Breast epithelium (tissue), 3 donors: ENCODE results near the gene SIK3.

Experiments
- CTCF ChIP-seq, 3 donors: fragments of 450-650 bp; IDR thresholded peaks; one replicate each; pipeline ENCODE4 v1.5.1; 2016 to 2017; ENCODE audit warnings: antibody characterized with exemption in 3 of 3, mild to moderate bottlenecking in 3 of 3, moderate library complexity in 3 of 3
- POLR2A ChIP-seq: fragments of 450-650 bp; IDR thresholded peaks from one replicate; pipeline ENCODE4 v1.6.1; 2016; ENCODE audit warnings: antibody characterized with exemption, mild to moderate bottlenecking, moderate library complexity
- POLR2AphosphoS5 ChIP-seq, 3 donors: sonication (generic); formaldehyde crosslinking; IDR thresholded peaks; one replicate each; pipeline ENCODE4 v1.6.1; 2017; ENCODE audit warnings: antibody characterized with exemption in 3 of 3

- no peak for TF ChIP-seq CTCF (IDR thresholded peaks at IDR 0.05)
- no peak for TF ChIP-seq POLR2AphosphoS5 (IDR thresholded peaks at IDR 0.05)
- no peak for TF ChIP-seq POLR2A
These were observed 10.8 kb downstream of the SIK3 start for GRCh38 chr11:117087446-117087845.
